Stimulated activated CD4-positive, alpha-beta T cell treated with anti-CD3 and anti-CD28 coated beads, Interleukin-2, amount 100 ng/mL, for 24 hours (primary cell): ENCODE measurements around the gene SLC4A8.
A peak's percentile ranks its signal among the peaks of the same experiment; 100 is the strongest.

Source experiments
- DNase-seq, 2 donors: peaks; one replicate each; pipeline ENCODE4 v3.0.0-alpha.2; 2020

The SLC4A8 gene

DNA sequence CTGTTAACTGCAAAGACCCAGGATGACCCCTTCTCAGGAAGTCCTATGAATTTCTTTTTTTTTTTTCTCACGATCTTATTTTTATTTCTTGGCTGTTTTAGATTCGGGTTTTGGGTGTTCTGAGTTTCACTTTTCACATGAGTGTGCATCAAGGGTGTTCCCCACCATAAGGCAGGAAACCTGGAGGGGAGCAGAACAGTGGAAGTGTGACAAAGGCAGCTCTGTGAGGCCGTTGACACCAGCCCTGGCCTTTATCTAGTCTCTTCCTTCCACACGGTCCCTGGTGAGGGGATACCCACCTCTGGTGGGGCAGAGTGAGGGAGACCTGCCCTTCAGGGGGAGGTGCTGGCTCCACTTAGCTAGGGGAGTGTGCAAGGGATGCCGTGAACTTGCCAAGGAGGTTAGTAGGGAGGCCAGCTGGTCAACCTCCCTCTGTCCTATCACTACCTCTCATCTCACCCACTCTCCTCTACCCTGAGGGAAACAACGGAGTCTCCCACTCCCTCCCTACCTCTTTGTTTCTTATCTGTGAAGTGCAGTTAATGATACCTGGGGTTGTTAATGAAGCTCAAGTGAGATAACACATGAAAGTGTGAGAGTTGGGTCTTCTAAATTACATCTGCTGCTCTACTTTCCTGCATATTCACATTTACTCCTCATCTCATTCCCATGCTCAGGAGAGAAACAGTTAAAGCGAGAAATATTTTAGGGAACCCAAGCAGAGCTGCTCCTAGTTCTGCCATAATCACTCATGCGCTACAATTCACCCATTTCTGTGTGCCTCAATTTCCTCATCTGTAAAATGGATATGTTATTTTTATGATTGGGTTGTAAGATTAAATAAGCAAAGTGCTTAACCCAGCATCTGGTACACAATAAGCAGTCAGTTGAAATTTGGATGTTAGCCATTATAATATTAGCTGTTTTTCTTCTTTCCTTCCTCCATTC lies 29.1 kb upstream of the SLC4A8 start:
- peak; percentile 24 to 34 for DNase-seq

DNA sequence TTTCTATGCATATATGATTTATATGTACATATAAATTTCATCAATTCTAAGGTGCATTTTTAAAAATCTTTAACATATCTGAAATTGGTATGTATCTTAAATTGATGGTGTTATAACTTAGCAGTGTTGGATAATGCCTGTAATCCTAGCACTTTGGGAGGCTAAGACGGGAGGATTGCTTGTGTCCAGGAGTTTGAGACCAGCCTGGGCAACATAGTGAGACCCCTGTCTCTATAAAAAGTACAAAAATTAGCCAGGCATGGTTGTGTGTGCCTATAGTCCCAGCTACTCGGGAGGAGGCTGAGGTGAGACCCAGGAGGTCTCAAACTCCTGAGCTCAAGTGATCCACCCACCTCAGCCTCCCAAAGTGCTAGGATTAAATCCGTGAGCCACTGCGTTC lies 27.0 kb upstream of the SLC4A8 start:
- no peak for DNase-seq

DNA sequence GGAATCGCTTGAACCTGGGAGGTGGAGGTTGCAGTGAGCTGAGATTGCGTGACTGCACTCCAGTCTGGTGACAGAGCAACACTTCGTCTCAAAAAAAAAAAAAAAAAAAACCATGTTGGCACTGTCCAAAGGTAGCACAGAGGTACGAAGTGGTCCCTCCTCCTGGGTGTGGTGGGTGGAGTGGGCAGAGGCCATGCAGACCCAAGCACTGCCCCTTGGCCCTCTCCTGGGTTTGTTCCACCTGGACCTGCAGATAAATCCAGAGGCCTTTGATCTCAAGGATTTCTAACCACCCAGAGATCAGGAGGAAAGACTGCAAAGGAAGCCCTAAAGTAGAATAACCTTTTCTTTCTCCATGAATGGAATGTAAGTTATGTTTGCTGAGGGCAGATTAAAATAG lies 24.7 kb upstream of the SLC4A8 start:
- no peak for DNase-seq

DNA sequence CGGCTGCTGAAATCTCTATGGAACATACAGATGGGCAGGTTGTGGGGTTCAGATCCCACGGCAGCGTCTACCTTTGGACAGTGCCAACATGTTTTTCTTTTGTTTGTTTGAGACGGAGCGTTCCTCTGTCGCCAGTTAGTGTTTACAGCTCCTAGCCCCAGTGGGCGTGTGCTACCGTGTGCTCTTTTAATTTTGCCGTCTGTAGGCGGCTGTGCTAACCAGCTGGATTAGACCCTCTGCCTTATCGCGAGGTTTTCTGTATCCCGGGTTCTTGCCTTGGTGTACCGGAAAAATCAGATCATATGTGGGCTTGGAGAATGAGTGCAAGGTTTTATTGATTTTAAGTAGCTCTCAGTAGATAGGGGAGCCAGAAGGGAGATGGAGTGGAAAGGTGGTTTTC lies 23.6 kb upstream of the SLC4A8 start:
- DNase-seq, result no peak

DNA sequence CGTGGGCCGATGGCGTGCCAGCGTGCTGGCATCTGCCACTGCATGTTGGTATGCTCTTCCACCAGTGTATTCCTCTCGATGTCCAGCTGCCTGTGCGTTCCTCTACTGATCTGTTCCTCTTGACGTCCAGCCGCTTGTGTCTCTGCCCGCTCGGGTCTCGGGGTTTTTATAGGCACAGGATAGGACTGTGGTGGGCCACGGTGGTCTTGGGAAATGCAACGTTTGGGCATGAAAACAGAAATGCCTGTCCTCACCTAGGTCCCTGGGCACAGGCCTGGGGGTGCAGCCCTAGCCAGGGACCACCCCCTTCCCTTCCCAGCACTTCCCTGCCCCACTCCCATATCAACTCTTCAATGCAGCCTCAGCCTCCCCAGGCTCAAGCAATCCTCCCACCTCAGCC lies 23.1 kb upstream of the SLC4A8 start:
- no peak for DNase-seq

DNA sequence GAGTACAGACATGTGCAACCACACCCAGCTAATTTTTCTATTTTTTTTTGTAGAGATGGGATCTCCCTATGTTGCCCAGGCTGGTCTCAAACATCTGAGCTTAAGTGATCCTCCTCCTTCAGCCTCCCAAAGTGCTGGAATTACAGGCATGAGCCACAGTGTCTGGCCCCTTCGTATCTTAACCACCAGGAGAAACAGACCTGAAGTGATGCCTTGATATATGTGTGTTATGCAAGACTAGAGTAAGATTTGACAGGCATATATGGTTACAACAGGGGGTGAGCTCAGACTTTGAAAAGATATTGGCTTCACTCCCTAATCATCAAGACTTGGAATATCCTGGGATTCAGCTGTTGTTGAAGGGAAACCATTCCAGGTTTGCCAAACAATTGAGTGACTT lies 22.7 kb upstream of the SLC4A8 start:
- no peak for DNase-seq

DNA sequence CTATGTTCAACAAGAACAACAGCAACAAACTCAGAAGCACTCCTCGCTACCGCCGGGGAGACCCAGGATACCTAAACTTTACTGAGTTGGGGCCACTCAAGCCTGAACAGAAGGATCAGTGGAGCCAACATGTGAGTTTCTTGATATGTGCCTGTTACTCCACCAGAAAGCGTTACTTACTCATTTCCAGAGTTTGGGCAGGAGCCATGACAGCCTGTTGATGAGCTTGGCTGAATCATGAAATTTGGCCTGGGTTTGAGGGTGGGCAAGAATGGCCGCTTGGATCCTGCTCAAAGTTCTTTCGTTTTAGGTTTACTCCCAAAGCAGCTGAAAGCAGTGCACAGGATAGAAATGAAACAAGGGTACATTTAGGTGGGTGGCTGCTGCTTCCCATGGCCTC lies 21.5 kb upstream of the SLC4A8 start:
- DNase-seq, result no peak

DNA sequence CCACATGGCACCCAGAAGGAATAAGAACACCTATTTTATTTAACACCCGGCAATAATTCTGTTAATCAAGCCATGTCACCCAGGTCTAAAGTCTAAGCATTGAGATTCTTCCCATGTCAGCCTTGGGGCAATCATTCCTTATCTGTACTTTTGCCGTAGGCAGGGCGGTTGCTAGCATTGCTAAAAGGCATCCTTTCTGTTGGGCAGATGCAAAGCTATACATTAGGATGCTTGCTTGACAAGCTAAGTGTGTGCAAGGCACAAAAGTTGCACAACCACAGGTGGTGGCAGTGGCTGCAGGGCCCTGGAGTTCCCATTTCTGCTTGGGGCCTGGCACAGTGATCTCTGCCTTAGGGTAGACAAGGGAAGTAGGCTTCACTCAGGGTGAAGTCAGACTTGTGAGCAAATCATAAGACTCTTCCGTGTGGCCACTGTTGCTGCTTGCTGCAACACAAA lies 20.9 kb upstream of the SLC4A8 start:
- no peak for DNase-seq

DNA sequence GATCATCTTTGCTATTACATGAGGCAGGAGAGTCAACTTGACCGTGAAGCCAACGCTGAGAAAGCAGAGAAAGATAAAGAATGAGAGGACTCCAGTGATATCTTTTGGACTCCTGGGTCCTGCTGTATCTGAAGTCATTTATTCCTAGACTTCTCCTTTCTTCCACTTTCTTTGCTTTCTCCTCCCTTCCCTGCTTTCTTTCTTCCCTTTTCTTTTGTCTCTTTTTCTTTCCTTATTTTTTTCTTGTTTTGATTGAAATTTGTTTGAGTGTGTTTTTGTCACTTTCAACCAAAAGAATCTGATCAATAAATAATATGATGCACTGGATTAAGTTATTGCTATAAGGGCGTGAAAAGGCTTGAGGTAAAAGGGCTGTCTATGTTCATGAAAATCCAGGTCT lies 20.0 kb upstream of the SLC4A8 start:
- DNase-seq, result no peak

DNA sequence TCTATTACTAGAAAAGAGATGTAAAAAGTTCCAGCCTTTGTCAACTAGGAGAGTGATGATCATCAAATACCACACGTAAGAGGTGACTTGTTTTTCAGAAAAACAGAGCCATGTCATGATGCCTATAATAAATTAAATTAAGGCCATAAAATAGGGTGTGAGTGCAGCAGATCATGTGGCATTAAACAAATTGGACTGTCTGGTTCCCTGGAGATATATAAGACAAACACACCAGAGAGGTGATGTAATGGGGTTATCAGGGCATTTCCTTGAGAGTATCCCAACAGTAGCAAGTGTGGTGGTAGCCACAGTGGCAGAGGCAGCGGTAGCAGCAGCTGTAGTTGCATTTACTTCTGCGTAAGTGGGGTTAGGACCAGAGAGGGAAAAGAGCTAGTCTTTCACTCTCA lies 18.8 kb upstream of the SLC4A8 start:
- DNase-seq, result no peak

DNA sequence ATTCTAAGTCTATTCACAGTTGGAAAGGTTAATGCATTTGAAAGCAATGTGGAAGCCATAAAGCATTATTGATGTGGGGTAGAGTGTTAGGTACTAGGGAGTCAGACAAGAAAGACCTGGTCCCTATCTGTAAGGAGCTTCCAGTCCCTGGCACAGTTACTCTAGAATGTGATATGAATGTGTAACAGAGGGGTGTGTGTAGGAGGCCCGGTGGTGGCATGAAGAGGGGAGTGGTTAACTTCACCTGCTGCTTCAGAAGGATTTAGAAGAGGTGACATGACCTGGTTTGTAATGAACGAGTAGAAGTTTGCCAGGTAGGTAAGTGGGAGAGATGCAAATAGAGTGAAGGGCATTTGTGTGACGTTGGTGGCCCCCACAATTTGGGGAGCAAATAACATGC lies 18.3 kb upstream of the SLC4A8 start:
- no peak for DNase-seq

DNA sequence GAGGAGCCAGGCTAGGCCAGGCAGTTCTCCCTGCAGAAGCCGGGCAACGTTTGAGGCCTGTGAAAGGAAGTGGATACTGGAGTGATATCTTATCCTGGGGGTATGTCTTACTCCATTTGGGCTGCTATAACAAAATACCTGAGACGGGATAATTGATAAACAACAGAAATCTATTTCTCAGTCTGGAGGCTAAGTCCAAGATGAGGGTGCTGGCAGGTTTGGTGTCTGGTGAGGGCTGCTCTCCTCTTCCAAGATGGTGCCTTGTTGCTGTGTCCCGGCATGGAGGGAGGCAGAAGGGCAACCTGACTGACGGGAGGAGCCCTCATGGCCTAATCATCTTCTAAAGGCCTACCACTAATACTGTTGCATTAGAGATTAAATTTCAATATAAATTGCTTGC lies 17.8 kb upstream of the SLC4A8 start:
- DNase-seq, result no peak

DNA sequence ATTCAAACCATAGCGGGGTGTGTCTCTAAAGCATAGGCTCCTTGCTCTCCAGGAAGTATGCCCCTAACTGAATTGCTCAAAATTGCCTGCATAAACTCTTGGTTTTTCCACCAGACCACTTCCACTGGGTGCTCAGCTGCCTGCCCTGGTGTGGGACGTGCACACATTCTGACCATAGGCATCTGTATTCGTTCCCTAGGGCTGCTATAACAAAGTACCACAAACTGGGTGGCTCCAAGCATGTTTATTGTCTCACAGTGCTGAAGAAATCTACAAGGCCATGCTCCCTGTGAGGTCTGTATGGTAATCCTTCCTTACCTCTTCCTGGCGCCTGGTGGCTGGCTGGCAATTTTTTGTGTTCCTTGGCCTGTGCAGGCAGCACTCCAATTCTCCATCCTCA lies 17.0 kb upstream of the SLC4A8 start:
- DNase-seq, result no peak

DNA sequence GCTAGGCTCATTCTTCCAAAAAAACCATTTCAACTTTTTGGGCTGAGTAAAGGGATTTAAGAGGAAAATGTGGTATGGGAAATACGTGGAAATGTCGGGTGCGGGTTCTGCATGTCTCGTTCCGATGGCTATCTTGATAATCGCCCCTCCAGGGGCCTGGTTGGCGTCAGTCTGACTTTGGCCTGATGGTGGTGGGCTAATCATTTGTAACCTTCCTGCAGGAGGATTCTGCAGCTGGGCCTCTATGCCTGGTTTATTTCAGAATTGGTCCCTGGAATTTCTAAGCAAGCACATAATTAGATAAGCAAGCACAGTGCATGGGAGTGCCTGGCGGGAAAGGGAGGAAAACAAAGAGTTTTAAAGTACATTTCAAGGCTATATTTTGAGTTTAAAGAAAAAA lies 14.8 kb upstream of the SLC4A8 start:
- DNase-seq, result no peak

DNA sequence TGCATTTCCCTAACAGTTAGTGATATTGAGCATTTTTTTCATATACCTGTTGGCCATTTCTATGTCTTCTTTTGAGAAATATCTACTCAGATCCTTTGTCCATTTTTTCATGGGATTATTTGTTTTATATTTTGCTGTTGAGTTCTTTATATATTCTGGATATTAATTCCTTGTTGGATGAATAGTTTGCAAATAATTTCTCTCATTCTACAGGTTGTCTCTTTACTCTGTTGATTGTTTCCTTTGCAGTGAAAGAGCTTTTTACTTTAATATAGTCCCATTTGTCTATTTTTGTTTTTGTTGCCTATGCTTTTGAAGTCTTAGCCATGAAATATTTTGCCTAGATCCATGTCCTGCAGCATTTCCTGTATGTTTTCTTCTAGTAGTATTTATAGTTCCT lies 11.5 kb upstream of the SLC4A8 start:
- no peak for DNase-seq

DNA sequence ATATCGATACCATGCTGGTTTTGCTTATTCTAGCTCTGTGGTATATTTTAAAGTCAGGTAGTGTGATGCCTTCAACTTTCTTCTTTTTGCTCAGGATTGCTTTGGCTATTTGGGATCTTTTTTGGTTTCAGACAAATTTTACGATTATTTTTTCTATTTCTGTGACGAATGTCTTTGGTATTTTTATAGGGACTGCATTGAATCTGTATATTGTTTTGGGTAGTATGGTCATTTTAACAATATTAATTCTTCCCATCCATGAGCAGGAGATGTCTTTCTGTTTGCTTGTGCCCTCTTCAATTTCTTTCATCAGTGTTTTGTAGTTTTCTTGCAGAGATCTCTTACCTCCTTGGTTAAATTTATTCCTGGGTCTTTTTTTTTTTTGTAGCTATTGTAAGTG lies 10.8 kb upstream of the SLC4A8 start:
- no peak for DNase-seq

DNA sequence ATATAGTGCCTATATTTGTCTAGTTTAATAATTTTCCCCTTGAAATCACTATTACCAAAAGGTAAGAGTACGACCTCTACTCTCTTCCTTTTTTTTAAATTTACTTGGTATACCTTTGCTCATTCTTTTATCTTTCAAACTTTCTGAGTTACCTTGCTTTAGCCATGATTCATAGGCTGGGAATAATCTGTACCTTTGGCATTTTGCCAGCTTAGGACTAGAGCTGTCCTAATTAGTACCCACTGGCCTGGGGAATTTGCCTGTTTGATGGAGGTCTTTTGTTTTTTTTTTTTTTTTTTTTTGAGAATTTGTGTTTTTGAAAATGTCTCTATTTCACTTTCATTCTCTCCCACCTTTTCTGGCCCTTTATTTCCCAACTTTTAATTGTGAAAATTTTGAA lies 8.7 kb upstream of the SLC4A8 start:
- no peak for DNase-seq

DNA sequence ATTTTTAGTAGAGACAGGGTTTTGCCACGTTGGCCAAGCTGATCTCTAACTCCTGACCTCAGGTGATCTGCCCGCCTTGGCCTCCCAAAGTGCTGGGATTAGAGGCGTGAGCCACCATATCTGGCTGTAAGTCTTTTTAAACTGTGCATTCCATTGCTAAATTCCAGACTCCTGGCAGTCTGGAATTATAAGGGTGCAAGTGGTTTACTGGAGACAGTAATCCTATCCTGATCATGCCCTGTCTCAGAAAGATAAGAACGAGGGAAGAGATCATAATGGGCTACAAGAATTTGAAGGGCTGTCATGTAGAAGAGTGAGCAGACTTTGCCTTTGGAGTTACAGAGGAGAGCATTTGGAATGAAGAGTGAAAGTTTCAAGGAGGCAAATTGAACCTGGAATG lies 6.8 kb upstream of the SLC4A8 start:
- no peak for DNase-seq

DNA sequence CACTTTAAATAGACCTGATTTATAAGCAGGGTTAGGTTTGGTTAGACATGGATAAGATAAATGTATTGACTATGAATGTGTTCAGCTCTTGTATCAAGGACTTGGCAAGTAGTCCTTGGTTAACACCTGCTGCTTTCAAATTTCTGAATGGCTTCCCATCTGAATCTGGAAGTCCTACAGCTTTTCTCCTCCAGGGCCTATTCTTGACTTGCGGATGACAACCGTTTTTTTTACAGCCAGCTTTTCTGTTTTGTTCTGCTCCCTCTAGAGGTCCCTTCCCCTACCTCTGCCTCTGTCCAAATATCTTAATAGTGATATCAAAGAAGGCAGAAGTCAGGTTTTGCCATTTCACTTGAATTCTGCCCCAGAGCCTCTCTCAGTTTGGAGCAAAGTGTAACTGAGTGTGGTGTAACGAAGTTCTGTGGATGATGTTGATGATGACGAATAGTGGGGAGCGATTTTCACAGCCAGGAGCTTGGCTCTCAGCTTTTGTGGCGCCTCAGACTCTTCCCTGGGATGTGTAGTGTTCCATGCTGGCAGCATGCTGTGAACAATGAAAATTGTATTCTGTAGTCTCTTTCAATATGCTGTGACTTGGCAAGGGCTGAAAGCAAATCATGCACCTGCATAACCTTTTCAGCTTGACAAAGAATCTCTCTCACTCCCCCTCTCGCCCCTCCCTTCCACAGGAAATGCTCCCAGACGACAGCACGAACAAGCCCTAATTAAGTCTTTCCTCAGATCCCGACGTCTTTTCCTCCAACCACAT lies 5.0 kb upstream of the SLC4A8 start:
- no peak for DNase-seq

DNA sequence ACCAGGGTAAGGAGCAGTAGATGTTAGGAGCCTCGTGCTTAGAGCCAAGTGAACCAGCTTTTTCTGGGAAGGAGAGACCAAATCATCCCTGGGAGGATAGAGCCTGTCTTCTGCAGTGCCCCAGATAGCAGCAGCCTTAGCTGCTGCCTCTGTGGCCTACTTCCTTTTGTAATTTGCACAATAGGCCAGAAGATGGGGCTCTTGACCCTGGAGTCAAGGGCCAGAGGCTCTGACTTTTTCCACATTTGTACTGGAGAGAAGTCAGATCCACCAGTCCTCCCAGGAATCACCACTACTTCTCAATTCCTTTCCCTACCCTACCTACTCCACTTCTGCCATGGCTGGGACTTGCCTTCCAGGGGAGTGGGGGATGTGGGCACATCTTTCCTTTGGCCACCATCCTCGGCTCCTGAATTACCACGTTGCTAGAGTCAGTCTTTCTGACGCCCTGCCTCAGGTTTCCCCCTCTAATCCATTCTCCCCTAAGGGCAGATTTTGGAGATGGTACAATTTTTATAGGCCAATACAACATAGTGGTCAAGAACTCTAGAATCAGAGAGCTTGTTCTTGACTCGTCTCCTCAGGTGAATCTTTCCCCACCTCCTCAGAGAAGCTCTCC lies 3.3 kb upstream of the SLC4A8 start:
- DNase-seq, result peak; percentile 21 to 40

DNA sequence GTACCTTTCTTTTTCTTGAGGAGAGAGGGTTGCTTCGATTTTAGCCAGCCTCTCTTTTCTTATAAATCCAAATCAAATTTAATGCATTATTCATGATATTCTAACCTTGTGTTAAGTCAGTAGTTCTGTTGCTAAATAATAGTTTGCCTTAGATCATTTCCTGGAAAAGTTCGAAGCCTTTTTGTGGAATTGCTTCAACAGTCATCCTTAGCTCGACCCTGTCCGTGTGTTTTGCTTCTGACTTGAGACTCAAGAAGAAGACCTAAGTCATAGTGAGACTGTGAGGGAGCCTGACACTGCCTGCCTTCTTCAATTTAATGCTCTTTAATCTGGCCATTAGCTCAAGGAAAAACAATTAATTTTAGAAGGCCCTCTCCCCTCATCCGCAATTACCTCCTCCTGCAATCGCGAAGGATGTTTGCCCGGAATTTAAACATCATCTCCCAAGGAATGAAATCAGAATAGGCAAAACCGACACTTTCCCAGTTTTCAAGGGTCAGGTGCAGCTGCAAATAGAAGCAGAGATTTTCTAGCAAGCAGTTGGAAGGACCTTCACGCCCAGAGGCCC lies 453 bp upstream of the SLC4A8 start:
- no peak for DNase-seq

DNA sequence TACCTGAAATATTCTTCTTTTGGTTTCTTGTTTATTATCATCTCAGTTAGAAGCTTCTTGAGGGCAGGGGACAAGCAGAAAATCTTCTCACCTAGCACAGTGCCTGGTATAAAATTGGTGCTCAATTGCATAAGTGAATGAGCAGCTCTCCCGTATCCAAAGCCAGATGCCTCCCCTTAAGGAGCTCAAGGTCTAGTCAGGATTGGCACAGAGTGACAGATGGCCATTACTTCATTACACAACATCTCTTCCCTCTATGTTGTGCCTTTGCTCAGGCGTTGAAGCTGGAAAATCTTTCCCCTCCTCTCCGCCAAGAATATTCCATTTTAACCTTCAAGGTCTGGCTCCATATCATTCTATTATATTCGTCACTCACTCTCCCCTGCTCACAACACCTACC lies 3.6 kb downstream of the SLC4A8 start:
- DNase-seq, result no peak

DNA sequence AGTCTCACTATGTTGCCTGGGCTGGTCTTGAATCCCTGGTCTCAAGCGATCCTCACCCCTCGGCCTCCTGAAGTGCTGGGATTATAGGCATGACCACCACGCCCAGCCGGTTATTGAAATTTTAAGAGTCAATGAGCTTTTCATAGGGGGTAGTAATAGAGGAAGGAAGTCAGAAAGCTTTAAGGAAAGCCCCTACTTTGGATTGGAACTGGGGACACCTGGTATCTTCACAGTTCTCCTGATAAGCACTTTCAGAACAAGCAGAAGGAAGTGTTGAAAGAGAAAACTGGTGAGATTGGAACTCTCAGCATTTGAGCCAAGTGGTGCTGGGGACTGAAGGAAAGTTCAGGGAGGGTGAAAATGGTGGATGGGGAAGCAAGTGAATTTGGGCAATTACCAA lies 5.1 kb downstream of the SLC4A8 start:
- no peak for DNase-seq
